HG03460 (cell line): Measurements from ENCODE around the gene FYN.
"Not testable (repeated sequence)": the region's sequence is repeated elsewhere in the genome, so short reads cannot be mapped to it uniquely, and the experiment has no call there.

Source experiments
- ATAC-seq: cut with Tn5 transposase; IDR thresholded peaks from one replicate; pipeline ENCODE4 v1.9.1; 2021; ENCODE audit not compliant: unreplicated experiment

Gene FYN

GRCh38 chr6:111793711-111794111 lies 79.5 kb downstream of the FYN start:
- ATAC-seq = no peak

GRCh38 chr6:111792914-111793700 lies 80.1 kb downstream of the FYN start:
- no peak for ATAC-seq

GRCh38 chr6:111792241-111792640 lies 81.0 kb downstream of the FYN start:
- no peak for ATAC-seq

- no peak for ATAC-seq
Observed at GRCh38 chr6:111791415-111791814, 81.8 kb downstream of the FYN start.

- ATAC-seq = no peak
Observed at GRCh38 chr6:111789598-111789997, 83.7 kb downstream of the FYN start.

GRCh38 chr6:111788379-111789276 lies 84.6 kb downstream of the FYN start:
- no peak for ATAC-seq

- not testable (repeated sequence) for ATAC-seq
Observed at GRCh38 chr6:111786151-111786550, 87.1 kb downstream of the FYN start.

- no peak for ATAC-seq
Observed at GRCh38 chr6:111784433-111784832, 88.8 kb downstream of the FYN start.

GRCh38 chr6:111782887-111783466 lies 90.3 kb downstream of the FYN start:
- ATAC-seq = no peak

GRCh38 chr6:111782192-111782809 lies 91.0 kb downstream of the FYN start:
- ATAC-seq = no peak

GRCh38 chr6:111781041-111781708 lies 92.1 kb downstream of the FYN start:
- ATAC-seq = no peak

- no peak for ATAC-seq
Observed at GRCh38 chr6:111780393-111780792, 92.9 kb downstream of the FYN start.

- no peak for ATAC-seq
Observed at GRCh38 chr6:111779660-111780059, 93.6 kb downstream of the FYN start.

GRCh38 chr6:111779031-111779430 lies 94.2 kb downstream of the FYN start:
- ATAC-seq = no peak

GRCh38 chr6:111777357-111777756 lies 95.9 kb downstream of the FYN start:
- ATAC-seq = no peak

- no peak for ATAC-seq
Observed at GRCh38 chr6:111776236-111777221, 96.7 kb downstream of the FYN start.

GRCh38 chr6:111775145-111775922 lies 97.9 kb downstream of the FYN start:
- ATAC-seq = no peak

GRCh38 chr6:111774346-111774703 lies 98.9 kb downstream of the FYN start:
- ATAC-seq = no peak
